Measurements from ENCODE around the gene ZCCHC7. TPM values are rescaled to one million over a fixed set of nuclear protein-coding genes. Genes with fewer than 3 reads are reported as not detected.
"Not testable (repeated sequence)": the region's sequence is repeated elsewhere in the genome, so short reads cannot be mapped to it uniquely, and the experiment has no call there.

The ZCCHC7 gene
- total RNA-seq, result 10 to 100 TPM; 16.1 to 19.1 TPM
- long read RNA-seq, partial matches to known transcripts, result 2 of 13 reads
- long read RNA-seq, other reads (novel, unspliced or antisense), result 10 of 13 reads

- peak; percentile 97 for DNase-seq
- peak; percentile 97 for ATAC-seq
- intact Hi-C loops (cut with DNase I, micrococcal nuclease), result no loop called here
These were observed at the start of gene ZCCHC7 for GRCh38 chr9:37119907-37120842. ZCCHC7 (plus strand) TSS chr9:37120574.

GRCh38 chr9:37074790-37075189 is 45.6 kb upstream of the ZCCHC7 start:
- intact Hi-C loops (cut with DNase I, micrococcal nuclease); ATAC-seq: not testable (repeated sequence)

GRCh38 chr9:37079370-37080164 is 40.8 kb upstream of the ZCCHC7 start:
- ATAC-seq (peak; percentile 97), DNase-seq (peak; percentile 95)
- intact Hi-C loops (cut with DNase I, micrococcal nuclease), result no loop called here

More at GRCh38 chr9:37074790-37075189, 45.6 kb upstream of the ZCCHC7 start:
- not testable (repeated sequence) for DNase-seq

- ATAC-seq (peak; percentile 48), DNase-seq (peak; percentile 28 to 61)
- intact Hi-C loops (cut with DNase I, micrococcal nuclease), result not testable (repeated sequence)
These were observed 40.2 kb upstream of the ZCCHC7 start for GRCh38 chr9:37080165-37080628.

- DNase-seq; ATAC-seq; intact Hi-C loops (cut with DNase I, micrococcal nuclease): not testable (repeated sequence)
These were observed 38.9 kb upstream of the ZCCHC7 start for GRCh38 chr9:37081507-37081906.

GRCh38 chr9:37082214-37082765 is 38.1 kb upstream of the ZCCHC7 start:
- no peak for ATAC-seq
- DNase-seq, result no peak
- intact Hi-C loops (cut with DNase I, micrococcal nuclease), result no loop called here

- DNase-seq (no peak), ATAC-seq (no peak)
- intact Hi-C loops (cut with DNase I, micrococcal nuclease), result no loop called here
These were observed 36.7 kb upstream of the ZCCHC7 start for GRCh38 chr9:37083654-37084053.

- DNase-seq (no peak), ATAC-seq (no peak)
- intact Hi-C loops (cut with DNase I, micrococcal nuclease), result no loop called here
These were observed 35.1 kb upstream of the ZCCHC7 start for GRCh38 chr9:37085233-37085632.

GRCh38 chr9:37092714-37093295 is 27.6 kb upstream of the ZCCHC7 start:
- intact Hi-C loops (cut with DNase I, micrococcal nuclease); ATAC-seq; DNase-seq: not testable (repeated sequence)

- intact Hi-C loops (cut with DNase I, micrococcal nuclease), result no loop called here
- ATAC-seq (no peak), DNase-seq (no peak)
These were observed 25.6 kb upstream of the ZCCHC7 start for GRCh38 chr9:37094751-37095150.

GRCh38 chr9:37096628-37097027 is 23.7 kb upstream of the ZCCHC7 start:
- ATAC-seq, result no peak
- DNase-seq, result no peak
- intact Hi-C loops (cut with DNase I, micrococcal nuclease), result no loop called here

- ATAC-seq (no peak), DNase-seq (no peak)
- intact Hi-C loops (cut with DNase I, micrococcal nuclease), result no loop called here
These were observed 23.1 kb upstream of the ZCCHC7 start for GRCh38 chr9:37097294-37097693.

GRCh38 chr9:37100327-37100726 is 20.0 kb upstream of the ZCCHC7 start:
- DNase-seq, result no peak
- ATAC-seq, result no peak
- intact Hi-C loops (cut with DNase I, micrococcal nuclease), result no loop called here

GRCh38 chr9:37100741-37101140 is 19.6 kb upstream of the ZCCHC7 start:
- no peak for DNase-seq
- intact Hi-C loops (cut with DNase I, micrococcal nuclease), result no loop called here

GRCh38 chr9:37102486-37102885 is 17.9 kb upstream of the ZCCHC7 start:
- no peak for ATAC-seq
- intact Hi-C loops (cut with DNase I, micrococcal nuclease), result no loop called here
- DNase-seq, result no peak

More at GRCh38 chr9:37100741-37101140, 19.6 kb upstream of the ZCCHC7 start:
- ATAC-seq, result no peak

- DNase-seq, result no peak
- intact Hi-C loops (cut with DNase I, micrococcal nuclease), result no loop called here
- no peak for ATAC-seq
These were observed 16.0 kb upstream of the ZCCHC7 start for GRCh38 chr9:37104183-37104889.

GRCh38 chr9:37105234-37105633 is 15.1 kb upstream of the ZCCHC7 start:
- ATAC-seq, result no peak
- intact Hi-C loops (cut with DNase I, micrococcal nuclease), result no loop called here
- DNase-seq, result no peak

GRCh38 chr9:37107701-37108100 is 12.7 kb upstream of the ZCCHC7 start:
- ATAC-seq (no peak), DNase-seq (no peak)
- intact Hi-C loops (cut with DNase I, micrococcal nuclease), result no loop called here
